ENCODE data around the gene NDUFA8. TPM values are rescaled to one million over a fixed set of nuclear protein-coding genes. Genes with fewer than 3 reads are reported as not detected.

The NDUFA8 gene
- total and polyA plus RNA-seq, 9 of the 15 experiments (the other 6 are each of a cell fraction or from before 2014, with no cell fraction given), result 105 to 212 (median 133) TPM

DNA sequence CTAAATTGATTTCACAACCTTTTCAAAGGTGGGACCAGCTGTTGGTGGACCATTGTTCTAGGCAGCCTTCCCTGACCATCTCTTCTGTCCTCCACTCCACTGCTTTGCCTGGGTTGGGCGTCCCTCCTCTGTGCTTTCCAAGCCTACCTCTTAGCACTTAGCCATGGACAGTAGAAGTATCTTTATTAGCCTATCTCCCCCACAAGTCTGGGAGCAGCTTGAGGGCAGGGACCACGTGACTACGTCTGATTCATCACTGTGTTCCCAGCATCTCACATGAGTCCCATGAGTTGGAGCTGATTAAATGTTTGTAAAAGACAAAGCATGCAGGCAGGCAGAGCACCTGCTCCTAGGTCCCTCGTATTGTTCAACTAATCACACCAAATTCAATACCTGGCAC, 21.1 kb upstream of the NDUFA8 start (continued):
- no peak for TF ChIP-seq ARHGAP35 (IDR thresholded peaks at IDR 0.05; ENCODE audit: partially characterized antibody)
- TF ChIP-seq, protein P1, sequence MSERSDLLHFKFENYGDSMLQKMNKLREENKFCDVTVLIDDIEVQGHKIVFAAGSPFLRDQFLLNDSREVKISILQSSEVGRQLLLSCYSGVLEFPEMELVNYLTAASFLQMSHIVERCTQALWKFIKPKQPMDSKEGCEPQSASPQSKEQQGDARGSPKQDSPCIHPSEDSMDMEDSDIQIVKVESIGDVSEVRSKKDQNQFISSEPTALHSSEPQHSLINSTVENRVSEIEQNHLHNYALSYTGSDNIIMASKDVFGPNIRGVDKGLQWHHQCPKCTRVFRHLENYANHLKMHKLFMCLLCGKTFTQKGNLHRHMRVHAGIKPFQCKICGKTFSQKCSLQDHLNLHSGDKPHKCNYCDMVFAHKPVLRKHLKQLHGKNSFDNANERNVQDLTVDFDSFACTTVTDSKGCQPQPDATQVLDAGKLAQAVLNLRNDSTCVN (CRISPR knock-in tag; IDR thresholded peaks at IDR 0.05), result no peak
- no peak for TF ChIP-seq SMAD4 (CRISPR knock-in tag; conservative IDR thresholded peaks at IDR 0.05)
- TF ChIP-seq JUN (IDR thresholded peaks at IDR 0.05; ENCODE audit: borderline replicate concordance, low read depth, low read length), result 0 out of 2 replicates have a peak, but pooled peaks have one; percentile 54
- TF ChIP-seq JUN (CRISPR knock-in tag; IDR thresholded peaks at IDR 0.05; ENCODE audit: borderline replicate concordance), result no peak
- TF ChIP-seq TRIM24 (IDR thresholded peaks at IDR 0.05), result no peak
- TF ChIP-seq ZNF79 (CRISPR knock-in tag; IDR thresholded peaks at IDR 0.05; ENCODE audit: low read depth), result no peak
- no peak for TF ChIP-seq CEBPZ (IDR thresholded peaks at IDR 0.05; ENCODE audit: borderline replicate concordance, low read depth, low read length)
- TF ChIP-seq, protein P2, sequence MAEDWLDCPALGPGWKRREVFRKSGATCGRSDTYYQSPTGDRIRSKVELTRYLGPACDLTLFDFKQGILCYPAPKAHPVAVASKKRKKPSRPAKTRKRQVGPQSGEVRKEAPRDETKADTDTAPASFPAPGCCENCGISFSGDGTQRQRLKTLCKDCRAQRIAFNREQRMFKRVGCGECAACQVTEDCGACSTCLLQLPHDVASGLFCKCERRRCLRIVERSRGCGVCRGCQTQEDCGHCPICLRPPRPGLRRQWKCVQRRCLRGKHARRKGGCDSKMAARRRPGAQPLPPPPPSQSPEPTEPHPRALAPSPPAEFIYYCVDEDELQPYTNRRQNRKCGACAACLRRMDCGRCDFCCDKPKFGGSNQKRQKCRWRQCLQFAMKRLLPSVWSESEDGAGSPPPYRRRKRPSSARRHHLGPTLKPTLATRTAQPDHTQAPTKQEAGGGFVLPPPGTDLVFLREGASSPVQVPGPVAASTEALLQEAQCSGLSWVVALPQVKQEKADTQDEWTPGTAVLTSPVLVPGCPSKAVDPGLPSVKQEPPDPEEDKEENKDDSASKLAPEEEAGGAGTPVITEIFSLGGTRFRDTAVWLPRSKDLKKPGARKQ (CRISPR knock-in tag; IDR thresholded peaks at IDR 0.05), result no peak
- TF ChIP-seq, protein P3, sequence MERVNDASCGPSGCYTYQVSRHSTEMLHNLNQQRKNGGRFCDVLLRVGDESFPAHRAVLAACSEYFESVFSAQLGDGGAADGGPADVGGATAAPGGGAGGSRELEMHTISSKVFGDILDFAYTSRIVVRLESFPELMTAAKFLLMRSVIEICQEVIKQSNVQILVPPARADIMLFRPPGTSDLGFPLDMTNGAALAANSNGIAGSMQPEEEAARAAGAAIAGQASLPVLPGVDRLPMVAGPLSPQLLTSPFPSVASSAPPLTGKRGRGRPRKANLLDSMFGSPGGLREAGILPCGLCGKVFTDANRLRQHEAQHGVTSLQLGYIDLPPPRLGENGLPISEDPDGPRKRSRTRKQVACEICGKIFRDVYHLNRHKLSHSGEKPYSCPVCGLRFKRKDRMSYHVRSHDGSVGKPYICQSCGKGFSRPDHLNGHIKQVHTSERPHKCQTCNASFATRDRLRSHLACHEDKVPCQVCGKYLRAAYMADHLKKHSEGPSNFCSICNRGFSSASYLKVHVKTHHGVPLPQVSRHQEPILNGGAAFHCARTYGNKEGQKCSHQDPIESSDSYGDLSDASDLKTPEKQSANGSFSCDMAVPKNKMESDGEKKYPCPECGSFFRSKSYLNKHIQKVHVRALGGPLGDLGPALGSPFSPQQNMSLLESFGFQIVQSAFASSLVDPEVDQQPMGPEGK (CRISPR knock-in tag; IDR thresholded peaks at IDR 0.05; ENCODE audit: borderline replicate concordance), result no peak
- peak; percentile 87 for TF ChIP-seq BHLHE40 (IDR thresholded peaks at IDR 0.05; ENCODE audit: low read length)
- no peak for TF ChIP-seq RBM22 (IDR thresholded peaks at IDR 0.05; ENCODE audit: low read depth, low read length, poor library complexity, severe bottlenecking)
- TF ChIP-seq ELK3 (CRISPR knock-in tag; IDR thresholded peaks at IDR 0.05), result no peak
- no peak for TF ChIP-seq ZNF384 (IDR thresholded peaks at IDR 0.05; ENCODE audit: low read depth, low read length)
- no peak for TF ChIP-seq ZNF76 (CRISPR knock-in tag; IDR thresholded peaks at IDR 0.05; ENCODE audit: borderline replicate concordance)
- TF ChIP-seq, protein P4, sequence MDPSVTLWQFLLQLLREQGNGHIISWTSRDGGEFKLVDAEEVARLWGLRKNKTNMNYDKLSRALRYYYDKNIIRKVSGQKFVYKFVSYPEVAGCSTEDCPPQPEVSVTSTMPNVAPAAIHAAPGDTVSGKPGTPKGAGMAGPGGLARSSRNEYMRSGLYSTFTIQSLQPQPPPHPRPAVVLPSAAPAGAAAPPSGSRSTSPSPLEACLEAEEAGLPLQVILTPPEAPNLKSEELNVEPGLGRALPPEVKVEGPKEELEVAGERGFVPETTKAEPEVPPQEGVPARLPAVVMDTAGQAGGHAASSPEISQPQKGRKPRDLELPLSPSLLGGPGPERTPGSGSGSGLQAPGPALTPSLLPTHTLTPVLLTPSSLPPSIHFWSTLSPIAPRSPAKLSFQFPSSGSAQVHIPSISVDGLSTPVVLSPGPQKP (CRISPR knock-in tag; IDR thresholded peaks at IDR 0.05), result no peak
- TF ChIP-seq ARID2 (IDR thresholded peaks at IDR 0.05), result no peak
- 0 out of 2 replicates have a peak, but pooled peaks have one; percentile 26 for TF ChIP-seq EP300 (IDR thresholded peaks at IDR 0.05; ENCODE audit: low read length)
- TF ChIP-seq ATF7 (IDR thresholded peaks at IDR 0.05), result no peak

All from K562 (cell line).